Fibroblast of lung (primary cell): Measurements from ENCODE around the gene FKTN.

ENCODE experiments used
- EZH2 ChIP-seq: IDR thresholded peaks from 2 replicates; pipeline ENCODE4 v1.5.1; 2012; ENCODE audit warnings: low read length, control low read depth, mild to moderate bottlenecking; ENCODE audit errors: missing control alignments
- TF ChIP-seq, protein P1 (sequence below), 2 donors: IDR thresholded peaks in 1 of 2; conservative IDR thresholded peaks in 1 of 2; 1 replicate in 1 of 2; 2 replicates in 1 of 2; pipeline ENCODE4 v1.5.1; 2011 to 2012; ENCODE audit warnings: low read length in 2 of 2, control low read depth in 1 of 2, inconsistent platforms in 1 of 2, low read depth in 1 of 2, mild to moderate bottlenecking in 1 of 2

DNA sequence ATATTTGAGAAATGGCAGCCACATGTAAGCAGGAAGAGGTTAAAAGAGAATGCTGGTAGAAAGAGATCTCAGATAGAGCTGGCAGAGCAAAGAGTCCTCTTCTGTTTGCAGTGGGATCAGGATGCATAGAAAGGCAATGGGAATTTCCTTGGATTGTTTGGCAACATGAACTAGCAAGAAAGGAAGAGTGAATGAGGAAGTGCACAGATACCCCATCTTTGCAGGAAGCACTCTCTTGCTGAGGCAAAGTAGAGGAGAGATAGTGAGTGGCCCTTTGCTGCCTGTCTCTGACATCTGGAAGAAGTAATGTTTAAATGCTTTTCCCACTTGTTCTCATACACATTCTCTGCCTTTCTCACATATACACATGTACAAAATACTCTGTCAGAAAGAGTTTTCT lies 14.5 kb downstream of the FKTN start:
- TF ChIP-seq, protein P1, sequence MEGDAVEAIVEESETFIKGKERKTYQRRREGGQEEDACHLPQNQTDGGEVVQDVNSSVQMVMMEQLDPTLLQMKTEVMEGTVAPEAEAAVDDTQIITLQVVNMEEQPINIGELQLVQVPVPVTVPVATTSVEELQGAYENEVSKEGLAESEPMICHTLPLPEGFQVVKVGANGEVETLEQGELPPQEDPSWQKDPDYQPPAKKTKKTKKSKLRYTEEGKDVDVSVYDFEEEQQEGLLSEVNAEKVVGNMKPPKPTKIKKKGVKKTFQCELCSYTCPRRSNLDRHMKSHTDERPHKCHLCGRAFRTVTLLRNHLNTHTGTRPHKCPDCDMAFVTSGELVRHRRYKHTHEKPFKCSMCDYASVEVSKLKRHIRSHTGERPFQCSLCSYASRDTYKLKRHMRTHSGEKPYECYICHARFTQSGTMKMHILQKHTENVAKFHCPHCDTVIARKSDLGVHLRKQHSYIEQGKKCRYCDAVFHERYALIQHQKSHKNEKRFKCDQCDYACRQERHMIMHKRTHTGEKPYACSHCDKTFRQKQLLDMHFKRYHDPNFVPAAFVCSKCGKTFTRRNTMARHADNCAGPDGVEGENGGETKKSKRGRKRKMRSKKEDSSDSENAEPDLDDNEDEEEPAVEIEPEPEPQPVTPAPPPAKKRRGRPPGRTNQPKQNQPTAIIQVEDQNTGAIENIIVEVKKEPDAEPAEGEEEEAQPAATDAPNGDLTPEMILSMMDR (conservative IDR thresholded peaks at IDR 0.05 in 1 of 2, IDR thresholded peaks at IDR 0.05 in 1 of 2; ENCODE audit: low read depth in 1 of 2, low read length in 2 of 2) = no peak
- TF ChIP-seq EZH2 = no peak
